HepG2 (cell line): Measurements from ENCODE around the gene WDR41. TPM values are rescaled to one million over a fixed set of nuclear protein-coding genes. Genes with fewer than 3 reads are reported as not detected.

ENCODE experiments used
- ATAC-seq: fragments of 200-7000 bp; cut with Tn5 transposase; 3 replicates; pipeline ENCODE4 v1.9.1; 2020; ENCODE audit warnings: mild to moderate bottlenecking, moderate library complexity
- BruUV-seq: library from RNA; stranded (reverse); fragments of 400-500 nt; replicated peaks from 2 replicates; lab custom pipeline; 2021; lab: Mats Ljungman, UMichigan
- CTCF ChIA-PET: fragments of 300-600 bp; formaldehyde crosslinking; extraction: SDS; loops from one replicate; lab custom pipeline; 2021; ENCODE audit warnings: low total read pairs, inconsistent platforms, low intra/inter-chr PET ratio; lab: Yijun Ruan, JAX
- POLR2A ChIA-PET: fragments of 350-600 bp; sonication (Branson Sonifier 250); formaldehyde crosslinking; loops from one replicate; lab custom pipeline; 2020; ENCODE audit warnings: antibody characterized with exemption, inconsistent platforms; lab: Yijun Ruan, JAX
- DNase-seq: peaks from one replicate; pipeline ENCODE4 v3.0.0-alpha.2; 2015; ENCODE audit warnings: low spot score
- FAIRE-seq: peaks from 3 replicates; lab custom pipeline; 2011; peaks lifted over from hg19 to GRCh38; lab: Jason Lieb, UNC
- H2AFZ ChIP-seq: one replicate; pipeline ENCODE4 v1.6.1; 2011; ENCODE audit warnings: low read length, inconsistent platforms
- H3K27ac ChIP-seq: fragments of 300-600 bp; 3 replicates; pipeline ENCODE4 v1.8.0; 2011; ENCODE audit warnings: mixed run types, mild to moderate bottlenecking, mixed read lengths, low read length, inconsistent platforms; ENCODE audit not compliant: insufficient read depth; ENCODE audit errors: extremely low read length
- H3K27me3 ChIP-seq, 2 experiments: fragments of 200-600 bp in 1 of 2; 2 replicates in 1 of 2; 3 replicates in 1 of 2; pipeline versions ENCODE4 v1.6.0 to v1.8.0; 2011; ENCODE audit warnings: low read length in 2 of 2, mild to moderate bottlenecking in 2 of 2, moderate library complexity in 2 of 2, inconsistent platforms in 1 of 2; ENCODE audit not compliant: insufficient read depth in 2 of 2, control insufficient read depth in 1 of 2
- H3K36me3 ChIP-seq, 2 experiments: fragments of 200-600 bp in 1 of 2; replicated peaks in 1 of 2; 2 replicates in 1 of 2; 3 replicates in 1 of 2; pipeline versions ENCODE4 v1.5.1 to v1.8.0; 2011; ENCODE audit warnings: low read length in 2 of 2, inconsistent platforms in 1 of 2; ENCODE audit not compliant: insufficient read depth in 2 of 2, control insufficient read depth in 1 of 2
- H3K4me1 ChIP-seq: 2 replicates; pipeline ENCODE4 v1.5.1; 2012; ENCODE audit warnings: low read length, inconsistent platforms; ENCODE audit not compliant: insufficient read depth
- H3K4me2 ChIP-seq: 2 replicates; pipeline ENCODE4 v1.6.0; 2011; ENCODE audit warnings: low read depth, low read length, inconsistent platforms
- H3K4me3 ChIP-seq, 3 experiments: fragments of 200-600 bp in 1 of 3; sonication (generic), shearing (Covaris generic) in 1 of 3; replicated peaks in 1 of 3; 2 replicates each; pipeline ENCODE4 v1.5.1; 2011 to 2016; ENCODE audit warnings: low read length in 3 of 3, inconsistent platforms in 2 of 3, low read depth in 2 of 3, mild to moderate bottlenecking in 2 of 3, control low read depth in 1 of 3, mixed read lengths in 1 of 3; ENCODE audit not compliant: insufficient read depth in 1 of 3
- H3K79me2 ChIP-seq: one replicate; pipeline ENCODE4 v1.6.1; 2011; ENCODE audit warnings: low read length, inconsistent platforms; ENCODE audit not compliant: insufficient read depth
- H3K9ac ChIP-seq: 2 replicates; pipeline ENCODE4 v1.6.0; 2011; ENCODE audit warnings: mild to moderate bottlenecking, low read depth, low read length, inconsistent platforms; ENCODE audit not compliant: insufficient read depth
- H3K9me3 ChIP-seq: 2 replicates; pipeline ENCODE4 v1.5.1; 2012; ENCODE audit warnings: mild to moderate bottlenecking, low read length
- H4K20me1 ChIP-seq: 2 replicates; pipeline ENCODE4 v1.6.0; 2011; ENCODE audit warnings: inconsistent platforms, mild to moderate bottlenecking, low read length, moderate library complexity; ENCODE audit not compliant: insufficient read depth
- MAFK ChIP-seq, 2 experiments: IDR thresholded peaks in 1 of 2; conservative IDR thresholded peaks in 1 of 2; 2 replicates each; pipeline ENCODE4 v1.6.1; 2011; ENCODE audit warnings: improper control_type of control experiment in 2 of 2, low read length in 2 of 2
- NCOA1 ChIP-seq: sonication (generic); formaldehyde crosslinking; IDR thresholded peaks from 2 replicates; pipeline ENCODE4 v1.9.0; 2021; ENCODE audit warnings: missing genetic modification reagents
- PHB2 ChIP-seq: fragments of 450-650 bp; IDR thresholded peaks from 2 replicates; pipeline ENCODE4 v1.6.1; 2018; ENCODE audit not compliant: partially characterized antibody
- SALL1 ChIP-seq: sonication (generic); formaldehyde crosslinking; IDR thresholded peaks from 2 replicates; pipeline ENCODE4 v1.8.0; 2022; ENCODE audit warnings: mild to moderate bottlenecking, missing genetic modification reagents
- THAP7 ChIP-seq: sonication (generic); formaldehyde crosslinking; IDR thresholded peaks from 2 replicates; pipeline ENCODE4 v1.8.1; 2023; ENCODE audit warnings: mild to moderate bottlenecking, missing genetic modification reagents
- U2AF2 ChIP-seq: fragments of 200-400 bp; formaldehyde crosslinking; IDR thresholded peaks from 2 replicates; pipeline ENCODE4 v1.6.1; 2017; ENCODE audit warnings: low read depth, mild to moderate bottlenecking, low read length
- ZFP37 ChIP-seq: sonication (generic); formaldehyde crosslinking; IDR thresholded peaks from 2 replicates; pipeline ENCODE4 v1.4.0; 2020; ENCODE audit warnings: missing genetic modification reagents, borderline replicate concordance
- ZNF282 ChIP-seq: fragments of 450-650 bp; IDR thresholded peaks from 2 replicates; pipeline ENCODE4 v1.6.1; 2018; ENCODE audit not compliant: partially characterized antibody
- ZNF430 ChIP-seq: sonication (generic); formaldehyde crosslinking; IDR thresholded peaks from 2 replicates; pipeline ENCODE4 v1.9.0; 2021; ENCODE audit warnings: mild to moderate bottlenecking, missing genetic modification reagents
- ZNF543 ChIP-seq: sonication (generic); formaldehyde crosslinking; IDR thresholded peaks from 2 replicates; pipeline ENCODE4 v1.4.0; 2020; ENCODE audit warnings: mild to moderate bottlenecking, missing genetic modification reagents
- ZNF749 ChIP-seq: sonication (generic); formaldehyde crosslinking; IDR thresholded peaks from 2 replicates; pipeline ENCODE4 v1.8.0; 2022; ENCODE audit warnings: mild to moderate bottlenecking, missing genetic modification reagents, moderate library complexity, borderline replicate concordance
- ZSCAN30 ChIP-seq: sonication (generic); formaldehyde crosslinking; IDR thresholded peaks from 2 replicates; pipeline ENCODE4 v1.5.0; 2020; ENCODE audit warnings: mild to moderate bottlenecking, missing genetic modification reagents
- WGBS: methylation state at CpG from one replicate; pipeline ENCODE4 v1.1.6; 2017; ENCODE audit warnings: low lambda C conversion rate; 5-methylcytosine and 5-hydroxymethylcytosine counted together
- in situ Hi-C: cut with HindIII; loops from 2 replicates; pipeline ENCODE4 v1.10.0; 2017; ENCODE audit warnings: low pct_unique_long_range_greater_than_20kb; ENCODE audit not compliant: extremely low pct_ligation_motif_present
- intact Hi-C: fragments of 100-400 bp; cut with micrococcal nuclease; formaldehyde crosslinking; loops from one replicate; pipeline ENCODE4 v1.10.0; 2022; ENCODE audit not compliant: unreplicated experiment
- polyA plus RNA-seq, 8 experiments: library from polyadenylated mRNA; depleted of rRNA in 3 of 8; stranded (reverse) in 7 of 8; unstranded in 1 of 8; fragments of >200 nt; fragmentation: Illumina TruSeq in 4 of 8; extraction: Trizol in 4 of 8; gene quantifications; 2 replicates each; pipeline versions ENCODE4 v1.2.1 to v1.2.3, GENCODE V29; 2011 to 2016; ENCODE audit warnings: low read depth in 4 of 8, missing spikeins in 1 of 8, mixed read lengths in 1 of 8; ENCODE audit not compliant: insufficient read depth in 1 of 8
- total RNA-seq, 5 experiments: library from RNA; depleted of rRNA; stranded (reverse); fragments of >200 nt; fragmentation: Illumina TruSeq; extraction: Trizol; gene quantifications; 2 replicates each; pipeline ENCODE4 v1.2.3, GENCODE V29; 2016; ENCODE audit warnings: low read depth in 1 of 5
- TF ChIP-seq, protein P1 (sequence below), 2 experiments: fragments of 450-650 bp in 1 of 2; sonication (generic) in 1 of 2; formaldehyde crosslinking; IDR thresholded peaks; 2 replicates each; pipeline versions ENCODE4 v1.5.0 to v1.8.0; 2020 to 2022; ENCODE audit warnings: mild to moderate bottlenecking in 1 of 2, missing genetic modification reagents in 1 of 2
- TF ChIP-seq, protein P2 (sequence below): sonication (generic); formaldehyde crosslinking; IDR thresholded peaks from 2 replicates; pipeline ENCODE4 v1.8.0; 2022; ENCODE audit warnings: missing genetic modification reagents, mild to moderate bottlenecking, borderline replicate concordance

Gene WDR41
- total and polyA plus RNA-seq, 2 of the 13 experiments (the other 11 are each of a cell fraction or from before 2014, with no cell fraction given) = 18.9 to 39.3 TPM

DNA sequence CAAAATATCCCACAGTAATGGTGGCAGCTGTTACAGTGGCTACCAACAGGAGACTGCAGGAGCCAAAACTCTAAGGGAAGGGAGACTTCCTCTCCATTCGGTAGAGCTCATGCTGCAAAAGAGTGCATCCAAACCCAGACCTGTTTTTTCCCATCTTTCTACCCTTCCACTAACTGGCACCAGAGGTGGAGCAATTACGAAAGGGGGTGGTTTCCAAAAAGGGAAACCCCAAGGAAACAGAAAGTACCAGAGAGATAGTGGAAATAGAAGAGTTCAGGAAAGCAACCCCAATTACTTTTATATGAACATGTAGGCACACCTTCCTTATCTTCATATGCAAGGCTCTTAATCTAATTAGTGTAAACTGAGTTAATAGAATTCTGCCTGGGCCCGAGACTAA is 7.3 kb upstream of the WDR41 start:
- Histone ChIP-seq H3K9me3 (no peaks in the 10 kb centered on the region), H4K20me1 (no peaks in the 10 kb centered on the region), H3K4me2 (no peak overlapping the region), H3K4me1 (no peaks in the 10 kb centered on the region), H2AFZ (no peak overlapping the region), H3K9ac (no peak overlapping the region), H3K4me3 (no peak overlapping the region), H3K27ac (no peak overlapping the region), H3K36me3 (no peaks in the 10 kb centered on the region), H3K79me2 (no peaks in the 10 kb centered on the region), H3K27me3 (peaks cover 0 to 5% of the 10 kb centered on the region in 2 experiments; a peak in 2 of 5 replicates)
- intact Hi-C loops (no loop called here), in situ Hi-C loops (no loop called here)
- DNase-seq (no peak), FAIRE-seq (no peak), ATAC-seq (no peak)
- TF ChIP-seq MAFK (conservative IDR thresholded peaks at IDR 0.05 in 1 of 2, IDR thresholded peaks at IDR 0.05 in 1 of 2; ENCODE audit: low read length in 2 of 2) = no peak
- TF ChIP-seq SALL1 (CRISPR knock-in tag) = no peak
- TF ChIP-seq ZFP37 (CRISPR knock-in tag) = no peak
- no peak for TF ChIP-seq PHB2
- TF ChIP-seq ZNF282 = no peak
- no peak for TF ChIP-seq ZSCAN30
- TF ChIP-seq, protein P1, sequence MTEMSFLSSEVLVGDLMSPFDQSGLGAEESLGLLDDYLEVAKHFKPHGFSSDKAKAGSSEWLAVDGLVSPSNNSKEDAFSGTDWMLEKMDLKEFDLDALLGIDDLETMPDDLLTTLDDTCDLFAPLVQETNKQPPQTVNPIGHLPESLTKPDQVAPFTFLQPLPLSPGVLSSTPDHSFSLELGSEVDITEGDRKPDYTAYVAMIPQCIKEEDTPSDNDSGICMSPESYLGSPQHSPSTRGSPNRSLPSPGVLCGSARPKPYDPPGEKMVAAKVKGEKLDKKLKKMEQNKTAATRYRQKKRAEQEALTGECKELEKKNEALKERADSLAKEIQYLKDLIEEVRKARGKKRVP (CRISPR knock-in tag; IDR thresholded peaks at IDR 0.05) = no peak
- TF ChIP-seq, protein P2, sequence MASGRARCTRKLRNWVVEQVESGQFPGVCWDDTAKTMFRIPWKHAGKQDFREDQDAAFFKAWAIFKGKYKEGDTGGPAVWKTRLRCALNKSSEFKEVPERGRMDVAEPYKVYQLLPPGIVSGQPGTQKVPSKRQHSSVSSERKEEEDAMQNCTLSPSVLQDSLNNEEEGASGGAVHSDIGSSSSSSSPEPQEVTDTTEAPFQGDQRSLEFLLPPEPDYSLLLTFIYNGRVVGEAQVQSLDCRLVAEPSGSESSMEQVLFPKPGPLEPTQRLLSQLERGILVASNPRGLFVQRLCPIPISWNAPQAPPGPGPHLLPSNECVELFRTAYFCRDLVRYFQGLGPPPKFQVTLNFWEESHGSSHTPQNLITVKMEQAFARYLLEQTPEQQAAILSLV (CRISPR knock-in tag) = no peak
- TF ChIP-seq ZNF749 (CRISPR knock-in tag) = no peak
- no peak for TF ChIP-seq U2AF2
- no peak for TF ChIP-seq ZNF543 (CRISPR knock-in tag)
- TF ChIP-seq ZNF430 (CRISPR knock-in tag) = no peak
- TF ChIP-seq THAP7 = no peak
- TF ChIP-seq NCOA1 (CRISPR knock-in tag) = no peak
- CTCF ChIA-PET = no interaction called here
- POLR2A ChIA-PET = no interaction called here
- 14% methylated on average over 3 of the region's 3 CpGs for WGBS
- no TSS peak for BruUV-seq
